Progenitor cell of endocrine pancreas (in vitro differentiated cells): ENCODE data around the gene TCAIM. TPM values are rescaled to one million over a fixed set of nuclear protein-coding genes. Genes with fewer than 3 reads are reported as not detected.

ENCODE experiments used
- DNase-seq: peaks from one replicate; pipeline ENCODE4 v3.0.0; 2021; ENCODE audit warnings: low spot score; ENCODE audit not compliant: unreplicated experiment
- H3K27ac Mint-ChIP-seq: 2 replicates; pipeline ENCODE4 v1.8.0; 2021; ENCODE audit warnings: mild to moderate bottlenecking, moderate library complexity, mixed read lengths
- H3K27me3 Mint-ChIP-seq: 2 replicates; pipeline ENCODE4 v1.8.0; 2021; ENCODE audit warnings: mixed read lengths
- H3K36me3 Mint-ChIP-seq: 2 replicates; pipeline ENCODE4 v1.8.0; 2022; ENCODE audit warnings: mixed read lengths; ENCODE audit not compliant: insufficient read depth
- H3K4me1 Mint-ChIP-seq: 2 replicates; pipeline ENCODE4 v1.8.0; 2021; ENCODE audit warnings: low read depth, mixed read lengths
- H3K4me3 Mint-ChIP-seq: 2 replicates; pipeline ENCODE4 v1.8.0; 2021; ENCODE audit warnings: low read depth, mild to moderate bottlenecking, moderate library complexity, mixed read lengths
- H3K9me3 Mint-ChIP-seq: 2 replicates; pipeline ENCODE4 v1.8.0; 2021; ENCODE audit warnings: low read depth, mixed read lengths
- total RNA-seq: library from RNA; stranded (reverse); gene quantifications from 2 replicates; pipeline ENCODE4 v1.2.1, GENCODE V29; 2021
- TF ChIP-seq, protein P1 (sequence below): fragments of 200-600 bp; sonication (generic); IDR thresholded peaks from one replicate; pipeline ENCODE4 v1.5.0; 2021; ENCODE audit warnings: antibody characterized with exemption, mild to moderate bottlenecking; ENCODE audit not compliant: unreplicated experiment

Gene TCAIM
- total RNA-seq, 1 donor from 2014 or later, result 34.1 TPM

DNA sequence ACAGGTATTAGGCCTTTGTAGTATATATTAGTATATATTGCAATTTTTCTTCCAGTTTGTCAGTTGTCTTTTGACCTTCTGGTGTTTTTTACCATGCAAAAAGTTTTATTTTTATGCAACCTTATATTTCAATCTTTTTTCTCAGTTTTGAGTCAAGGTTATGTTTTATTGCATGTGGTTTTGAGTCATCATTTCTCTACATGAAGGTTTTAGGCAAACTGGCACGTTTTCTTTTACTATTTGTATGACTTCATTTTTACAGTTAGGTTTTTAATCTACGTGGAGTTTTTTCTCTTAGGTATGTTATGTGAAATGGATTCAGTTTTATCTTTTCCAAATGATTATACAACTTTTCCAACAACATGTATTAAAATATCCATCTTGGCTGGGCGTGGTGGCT is 36.8 kb upstream of the TCAIM start:
- Mint-ChIP-seq H3K27me3 (no peaks in the 10 kb centered on the region), H3K9me3 (peaks cover 2% of the 10 kb centered on the region), H3K4me1 (no peaks in the 10 kb centered on the region), H3K27ac (no peak overlapping the region), H3K4me3 (no peak overlapping the region), H3K36me3 (no peaks in the 10 kb centered on the region)
- no peak for DNase-seq
- TF ChIP-seq, protein P1, sequence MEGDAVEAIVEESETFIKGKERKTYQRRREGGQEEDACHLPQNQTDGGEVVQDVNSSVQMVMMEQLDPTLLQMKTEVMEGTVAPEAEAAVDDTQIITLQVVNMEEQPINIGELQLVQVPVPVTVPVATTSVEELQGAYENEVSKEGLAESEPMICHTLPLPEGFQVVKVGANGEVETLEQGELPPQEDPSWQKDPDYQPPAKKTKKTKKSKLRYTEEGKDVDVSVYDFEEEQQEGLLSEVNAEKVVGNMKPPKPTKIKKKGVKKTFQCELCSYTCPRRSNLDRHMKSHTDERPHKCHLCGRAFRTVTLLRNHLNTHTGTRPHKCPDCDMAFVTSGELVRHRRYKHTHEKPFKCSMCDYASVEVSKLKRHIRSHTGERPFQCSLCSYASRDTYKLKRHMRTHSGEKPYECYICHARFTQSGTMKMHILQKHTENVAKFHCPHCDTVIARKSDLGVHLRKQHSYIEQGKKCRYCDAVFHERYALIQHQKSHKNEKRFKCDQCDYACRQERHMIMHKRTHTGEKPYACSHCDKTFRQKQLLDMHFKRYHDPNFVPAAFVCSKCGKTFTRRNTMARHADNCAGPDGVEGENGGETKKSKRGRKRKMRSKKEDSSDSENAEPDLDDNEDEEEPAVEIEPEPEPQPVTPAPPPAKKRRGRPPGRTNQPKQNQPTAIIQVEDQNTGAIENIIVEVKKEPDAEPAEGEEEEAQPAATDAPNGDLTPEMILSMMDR, result no peak

DNA sequence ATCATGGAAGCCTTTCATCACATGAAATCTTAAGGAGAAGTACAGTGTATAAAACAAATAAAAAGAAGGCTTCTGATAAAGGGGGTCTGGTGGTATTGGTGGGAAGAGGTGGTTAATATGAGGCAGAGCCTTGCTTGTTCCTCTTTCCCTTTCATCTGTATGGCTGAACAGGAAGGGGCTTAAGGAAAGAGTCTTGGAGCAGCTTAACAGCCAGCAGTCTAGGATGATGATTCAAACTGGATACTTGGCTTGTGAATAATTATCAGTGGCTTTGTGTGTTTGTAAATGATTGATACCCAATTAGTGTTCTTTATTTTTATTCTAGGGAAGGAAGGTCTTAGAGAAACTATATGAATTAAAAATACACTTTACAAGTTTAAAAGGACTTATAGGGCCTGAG is 29.1 kb upstream of the TCAIM start:
- no peak for DNase-seq
- Mint-ChIP-seq H3K36me3 (no peaks in the 10 kb centered on the region), H3K4me3 (no peak overlapping the region), H3K27ac (no peak overlapping the region), H3K27me3 (no peaks in the 10 kb centered on the region), H3K9me3 (no peaks in the 10 kb centered on the region), H3K4me1 (no peaks in the 10 kb centered on the region)
- TF ChIP-seq, protein P1, result no peak

DNA sequence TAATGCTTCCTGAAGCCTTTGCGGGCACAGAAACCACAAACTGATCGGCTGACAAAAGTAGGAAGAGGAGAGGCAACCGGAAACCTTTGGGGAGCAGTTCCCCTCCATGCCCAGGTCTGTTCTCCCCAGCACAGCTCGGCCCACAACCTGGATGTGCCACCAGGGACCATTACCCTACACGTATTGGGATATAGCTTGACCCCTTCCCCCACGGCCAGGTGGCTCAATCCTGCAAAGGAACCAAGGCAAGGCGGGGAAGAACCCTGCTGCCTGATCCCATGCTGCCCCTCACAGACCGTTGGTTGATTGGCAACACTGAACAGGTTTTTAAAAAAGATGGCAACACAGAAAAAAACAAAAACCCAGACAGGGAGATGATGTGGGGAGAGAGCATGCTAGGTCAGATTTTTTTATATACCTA is 19.7 kb upstream of the TCAIM start:
- Mint-ChIP-seq H3K27me3 (no peaks in the 10 kb centered on the region), H3K36me3 (no peaks in the 10 kb centered on the region), H3K4me1 (peaks cover 24% of the 10 kb centered on the region)

DNA sequence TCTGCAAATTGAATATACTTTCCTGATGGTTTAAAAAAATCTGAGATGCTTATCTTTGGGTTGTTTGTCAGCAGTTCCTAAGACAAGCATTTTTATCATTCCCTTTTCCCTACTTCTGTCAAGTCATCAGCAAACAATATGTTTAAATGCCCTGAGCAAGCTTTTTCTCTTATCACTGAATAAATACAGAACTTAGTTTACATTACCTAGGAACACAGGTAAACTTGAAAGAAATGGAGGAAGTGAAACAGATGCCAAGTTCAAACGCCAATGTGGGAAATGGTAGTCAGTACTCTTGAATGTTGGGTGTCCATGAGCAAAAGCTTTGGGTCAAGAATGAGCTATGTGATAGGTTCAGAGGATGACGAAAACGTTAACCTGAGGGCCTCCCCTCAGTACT is 17.2 kb upstream of the TCAIM start:
- no peaks in the 10 kb centered on the region for H3K36me3 Mint-ChIP-seq
- H3K27ac Mint-ChIP-seq, result no peak overlapping the region
- H3K4me1 Mint-ChIP-seq, result peaks cover 27% of the 10 kb centered on the region

More for the DNA sequence above, 19.7 kb upstream of the TCAIM start:
- TF ChIP-seq, protein P1, result no peak
- Mint-ChIP-seq H3K9me3 (no peaks in the 10 kb centered on the region), H3K27ac (peak overlapping the region; percentile 12), H3K4me3 (no peak overlapping the region)
- DNase-seq, result no peak

DNA sequence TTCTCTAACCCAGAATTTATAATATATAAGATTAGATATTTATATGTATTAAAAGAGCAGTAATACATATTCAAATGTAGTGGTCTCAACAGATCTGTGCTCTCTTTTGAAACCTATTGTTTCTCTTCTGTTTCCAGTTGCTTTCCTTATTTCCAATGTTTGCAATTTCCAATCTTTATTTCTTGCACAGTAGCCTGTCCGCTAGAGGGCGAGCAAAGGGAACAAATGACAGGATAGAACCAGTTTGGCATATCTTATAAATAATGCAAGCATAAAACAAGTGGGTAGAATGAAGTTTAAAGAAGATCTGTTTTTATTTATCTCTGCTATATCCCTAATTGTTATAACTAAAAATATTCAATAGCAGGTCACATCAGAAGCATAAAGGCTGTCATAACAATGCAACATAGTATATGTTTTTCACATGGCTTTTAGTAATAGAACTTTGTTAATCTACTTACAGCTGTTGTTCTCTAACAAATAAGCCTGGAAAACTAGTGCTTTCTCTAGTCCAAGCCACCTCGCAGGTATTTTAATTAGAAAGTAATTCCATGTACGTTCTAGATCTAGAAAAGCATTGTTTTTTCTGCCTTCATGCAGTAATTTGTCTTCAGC is 15.1 kb upstream of the TCAIM start:
- H3K36me3 Mint-ChIP-seq, result no peaks in the 10 kb centered on the region
- H3K4me3 Mint-ChIP-seq, result no peak overlapping the region
- no peak overlapping the region for H3K27ac Mint-ChIP-seq
- no peaks in the 10 kb centered on the region for H3K27me3 Mint-ChIP-seq
- H3K4me1 Mint-ChIP-seq, result peaks cover 27% of the 10 kb centered on the region
- peak; percentile 44 for DNase-seq
- TF ChIP-seq, protein P1, result peak; percentile 91
- H3K9me3 Mint-ChIP-seq, result peaks cover 3% of the 10 kb centered on the region

More for the DNA sequence above, 17.2 kb upstream of the TCAIM start:
- H3K9me3 Mint-ChIP-seq, result peaks cover 2% of the 10 kb centered on the region
- no peak overlapping the region for H3K4me3 Mint-ChIP-seq
- no peaks in the 10 kb centered on the region for H3K27me3 Mint-ChIP-seq
- TF ChIP-seq, protein P1, result no peak
- no peak for DNase-seq
